PC-3 (cell line): ENCODE measurements around the gene POLA1.

Experiments used
- EZH2 ChIP-seq: fragments of 300-600 bp; sonication (generic); IDR thresholded peaks from one replicate; pipeline ENCODE4 v1.6.1; 2017; ENCODE audit warnings: antibody characterized with exemption, mild to moderate bottlenecking, low read length; ENCODE audit not compliant: unreplicated experiment
- TF ChIP-seq, protein P1 (sequence below): fragments of 300-600 bp; sonication (generic); conservative IDR thresholded peaks from 2 replicates; pipeline ENCODE4 v1.5.1; 2017; ENCODE audit warnings: antibody characterized with exemption, low read depth, mild to moderate bottlenecking, low read length

DNA sequence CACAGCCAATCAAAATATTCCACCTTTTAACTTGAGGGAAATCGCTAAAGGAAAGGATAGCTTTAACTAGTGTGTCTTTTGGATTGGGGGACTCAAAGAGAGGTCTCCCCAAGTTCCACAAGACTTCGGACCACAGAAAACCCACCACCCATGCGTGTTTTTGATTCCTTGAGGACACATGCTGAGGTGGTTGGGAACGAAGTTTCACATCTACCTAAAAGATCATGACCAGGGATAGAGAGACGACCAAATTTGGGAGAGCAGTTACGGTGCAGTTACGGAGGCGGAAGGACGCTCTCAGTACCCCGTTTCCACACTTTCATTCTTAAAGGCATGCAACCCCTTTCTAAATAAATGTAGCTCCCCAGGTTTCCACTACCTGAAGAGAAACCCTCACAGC is 47.7 kb upstream of the POLA1 start:
- TF ChIP-seq, protein P1, sequence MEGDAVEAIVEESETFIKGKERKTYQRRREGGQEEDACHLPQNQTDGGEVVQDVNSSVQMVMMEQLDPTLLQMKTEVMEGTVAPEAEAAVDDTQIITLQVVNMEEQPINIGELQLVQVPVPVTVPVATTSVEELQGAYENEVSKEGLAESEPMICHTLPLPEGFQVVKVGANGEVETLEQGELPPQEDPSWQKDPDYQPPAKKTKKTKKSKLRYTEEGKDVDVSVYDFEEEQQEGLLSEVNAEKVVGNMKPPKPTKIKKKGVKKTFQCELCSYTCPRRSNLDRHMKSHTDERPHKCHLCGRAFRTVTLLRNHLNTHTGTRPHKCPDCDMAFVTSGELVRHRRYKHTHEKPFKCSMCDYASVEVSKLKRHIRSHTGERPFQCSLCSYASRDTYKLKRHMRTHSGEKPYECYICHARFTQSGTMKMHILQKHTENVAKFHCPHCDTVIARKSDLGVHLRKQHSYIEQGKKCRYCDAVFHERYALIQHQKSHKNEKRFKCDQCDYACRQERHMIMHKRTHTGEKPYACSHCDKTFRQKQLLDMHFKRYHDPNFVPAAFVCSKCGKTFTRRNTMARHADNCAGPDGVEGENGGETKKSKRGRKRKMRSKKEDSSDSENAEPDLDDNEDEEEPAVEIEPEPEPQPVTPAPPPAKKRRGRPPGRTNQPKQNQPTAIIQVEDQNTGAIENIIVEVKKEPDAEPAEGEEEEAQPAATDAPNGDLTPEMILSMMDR: no peak
- no peak for TF ChIP-seq EZH2
